Epithelial cell of esophagus (primary cell): Measurements from ENCODE around the gene PTPRN2.
A peak's percentile ranks its signal among the peaks of the same experiment; 100 is the strongest.
"Not testable (repeated sequence)": the region's sequence is repeated elsewhere in the genome, so short reads cannot be mapped to it uniquely, and the experiment has no call there.

Experiments
- DNase-seq: peaks from one replicate; pipeline ENCODE4 v3.0.0; 2010; ENCODE audit warnings: low read depth
- H3K4me3 ChIP-seq: 2 replicates; pipeline ENCODE4 v1.5.1; 2011; ENCODE audit warnings: mild to moderate bottlenecking, low read length, control low read depth
- TF ChIP-seq, protein P1 (sequence below): IDR thresholded peaks from 2 replicates; pipeline ENCODE4 v1.5.1; 2011; ENCODE audit warnings: low read depth, mild to moderate bottlenecking, low read length, control low read depth, inconsistent platforms; ENCODE audit not compliant: insufficient read depth; ENCODE audit errors: missing control alignments

PTPRN2 gene

DNA sequence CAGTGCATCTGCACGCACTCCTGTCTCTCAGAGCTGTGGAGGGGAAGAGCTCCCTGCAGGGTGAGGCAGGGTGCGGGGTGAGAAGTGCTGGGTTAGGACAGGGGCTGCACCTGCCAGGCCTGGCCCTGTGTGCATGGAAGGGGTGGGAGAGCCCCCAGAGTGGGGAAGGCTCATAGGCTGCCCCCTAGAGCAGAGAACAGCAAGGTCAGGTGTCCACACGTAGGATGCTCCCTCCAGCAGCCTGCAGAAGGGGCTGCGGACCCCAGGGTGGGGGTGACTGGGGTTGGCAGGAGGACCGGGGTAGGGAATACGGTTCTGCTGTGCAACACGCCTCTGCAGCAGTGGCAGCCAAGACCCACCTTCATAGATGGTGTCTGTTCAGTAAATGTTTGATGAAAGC lies 208.6 kb downstream of the PTPRN2 start:
- H3K4me3 ChIP-seq, result no peak overlapping the region
- DNase-seq, result no peak

DNA sequence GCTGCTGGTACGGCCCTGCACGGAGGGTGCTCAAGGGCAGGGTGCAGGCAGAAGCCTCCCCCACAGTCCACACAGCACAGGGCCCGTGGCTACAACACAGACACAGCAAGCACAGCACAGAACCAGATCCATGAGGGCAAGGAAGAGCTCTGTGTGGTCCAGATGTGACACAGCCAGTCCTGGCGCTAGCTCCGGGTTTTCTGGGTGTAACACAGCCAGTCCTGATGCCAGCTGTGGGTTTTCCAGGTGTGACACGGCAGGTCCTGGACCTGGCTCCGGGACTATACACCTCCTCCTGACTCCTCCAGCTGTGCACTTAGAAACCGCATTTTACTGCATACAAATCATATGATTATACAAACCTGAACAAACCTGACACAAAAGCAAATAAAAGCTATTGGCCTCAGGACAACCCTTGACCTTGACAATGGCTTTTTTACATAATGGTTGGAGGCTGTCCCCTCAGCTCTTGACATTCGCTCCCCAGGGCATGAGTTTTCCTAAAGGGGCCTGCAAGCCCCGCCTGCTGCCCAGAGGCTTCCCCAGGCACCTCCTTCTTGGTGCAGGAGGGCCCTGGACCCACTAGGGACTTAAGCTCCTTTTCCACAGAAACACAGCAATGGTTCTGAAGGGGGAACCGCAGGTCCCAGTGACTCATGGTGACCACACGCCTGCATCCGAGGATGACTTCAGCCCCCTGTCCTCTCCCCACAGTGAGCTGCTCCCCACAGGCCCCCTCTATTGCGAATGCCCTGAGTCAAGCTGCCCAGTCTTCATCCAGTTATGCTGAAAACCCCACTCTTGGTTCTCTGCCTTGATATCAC lies 209.6 kb downstream of the PTPRN2 start:
- no peak for DNase-seq
- TF ChIP-seq, protein P1, sequence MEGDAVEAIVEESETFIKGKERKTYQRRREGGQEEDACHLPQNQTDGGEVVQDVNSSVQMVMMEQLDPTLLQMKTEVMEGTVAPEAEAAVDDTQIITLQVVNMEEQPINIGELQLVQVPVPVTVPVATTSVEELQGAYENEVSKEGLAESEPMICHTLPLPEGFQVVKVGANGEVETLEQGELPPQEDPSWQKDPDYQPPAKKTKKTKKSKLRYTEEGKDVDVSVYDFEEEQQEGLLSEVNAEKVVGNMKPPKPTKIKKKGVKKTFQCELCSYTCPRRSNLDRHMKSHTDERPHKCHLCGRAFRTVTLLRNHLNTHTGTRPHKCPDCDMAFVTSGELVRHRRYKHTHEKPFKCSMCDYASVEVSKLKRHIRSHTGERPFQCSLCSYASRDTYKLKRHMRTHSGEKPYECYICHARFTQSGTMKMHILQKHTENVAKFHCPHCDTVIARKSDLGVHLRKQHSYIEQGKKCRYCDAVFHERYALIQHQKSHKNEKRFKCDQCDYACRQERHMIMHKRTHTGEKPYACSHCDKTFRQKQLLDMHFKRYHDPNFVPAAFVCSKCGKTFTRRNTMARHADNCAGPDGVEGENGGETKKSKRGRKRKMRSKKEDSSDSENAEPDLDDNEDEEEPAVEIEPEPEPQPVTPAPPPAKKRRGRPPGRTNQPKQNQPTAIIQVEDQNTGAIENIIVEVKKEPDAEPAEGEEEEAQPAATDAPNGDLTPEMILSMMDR, result no peak
- H3K4me3 ChIP-seq, result no peak overlapping the region

More for the DNA sequence above, 208.6 kb downstream of the PTPRN2 start:
- TF ChIP-seq, protein P1, result no peak

- DNase-seq, H3K4me3 ChIP-seq: not testable (repeated sequence)
These were observed 210.8 kb downstream of the PTPRN2 start for GRCh38 chr7:158376839-158377186.

DNA sequence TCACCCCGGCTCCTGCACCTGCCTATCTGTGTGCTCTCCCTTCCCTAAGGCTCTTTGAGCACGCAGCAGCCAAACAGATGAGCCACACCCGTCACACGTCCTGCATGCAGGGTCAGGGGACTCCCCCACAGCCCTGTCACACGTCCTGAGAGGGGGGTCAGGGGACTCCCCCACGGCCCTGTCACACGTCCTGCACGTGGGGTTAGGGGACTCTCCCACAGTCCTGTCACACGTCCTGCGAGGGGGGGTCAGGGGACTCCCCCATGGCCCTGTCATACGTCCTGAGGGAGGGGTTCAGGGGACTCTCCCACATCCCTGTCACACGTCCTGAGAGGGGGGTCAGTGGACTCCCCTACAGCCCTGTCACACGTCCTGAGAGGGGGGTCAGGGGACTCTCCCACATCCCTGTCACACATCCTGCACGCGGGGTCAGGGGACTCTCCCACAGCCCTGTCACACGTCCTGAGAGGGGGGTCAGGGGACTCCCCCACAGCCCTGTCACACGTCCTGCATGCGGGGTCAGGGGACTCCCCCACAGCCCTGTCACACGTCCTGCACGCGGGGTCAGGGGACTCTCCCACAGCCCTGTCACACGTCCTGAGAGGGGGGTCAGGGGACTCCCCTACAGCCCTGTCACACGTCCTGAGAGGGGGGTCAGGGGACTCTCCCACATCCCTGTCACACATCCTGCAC lies 211.3 kb downstream of the PTPRN2 start:
- not testable (repeated sequence) for DNase-seq, H3K4me3 ChIP-seq

- DNase-seq, result peak; percentile 54
- TF ChIP-seq, protein P1, result no peak
- H3K4me3 ChIP-seq, result no peak overlapping the region
These were observed 212.6 kb downstream of the PTPRN2 start for GRCh38 chr7:158375034-158375433.

DNA sequence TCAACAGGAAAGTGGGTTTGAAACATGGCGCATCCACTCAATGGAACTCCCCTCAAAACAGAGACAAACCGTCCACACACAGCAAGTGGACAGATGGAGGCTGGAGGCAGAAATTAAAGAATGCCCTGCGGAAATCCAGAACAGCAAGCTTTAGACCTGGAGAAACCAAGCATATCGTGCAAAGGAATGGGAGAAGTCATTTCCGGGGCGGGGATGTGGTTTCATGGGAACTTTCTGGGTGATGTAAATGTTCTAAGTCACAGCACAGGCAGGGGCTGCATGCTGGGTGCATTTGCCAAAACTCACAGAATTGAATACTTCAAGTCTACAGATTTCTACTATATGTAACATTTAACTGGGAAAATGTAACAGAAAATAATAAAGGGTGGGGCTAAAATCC lies 213.0 kb downstream of the PTPRN2 start:
- peak; percentile 88 for DNase-seq
- H3K4me3 ChIP-seq, result no peak overlapping the region
- TF ChIP-seq, protein P1, result no peak

- TF ChIP-seq, protein P1, result no peak
- H3K4me3 ChIP-seq, result no peak overlapping the region
- peak; percentile 24 for DNase-seq
These were observed 213.5 kb downstream of the PTPRN2 start for GRCh38 chr7:158374146-158374545.
